AG10803 (cell line): ENCODE data around the gene BRPF3.

Source experiments
- DNase-seq: peaks from one replicate; pipeline ENCODE4 v3.0.0; 2010; ENCODE audit warnings: low read depth
- H3K4me3 ChIP-seq: 2 replicates; pipeline ENCODE4 v1.5.1; 2011; ENCODE audit warnings: mild to moderate bottlenecking, low read length, control low read depth
- TF ChIP-seq, protein P1 (sequence below): conservative IDR thresholded peaks from 2 replicates; pipeline ENCODE4 v1.5.1; 2011; ENCODE audit warnings: mild to moderate bottlenecking, low read length, control low read depth, inconsistent platforms

BRPF3 gene

GRCh38 chr6:36169023-36170007, 27.2 kb upstream of the BRPF3 start:
- no peak overlapping the region for H3K4me3 ChIP-seq
- DNase-seq: no peak
- TF ChIP-seq, protein P1, sequence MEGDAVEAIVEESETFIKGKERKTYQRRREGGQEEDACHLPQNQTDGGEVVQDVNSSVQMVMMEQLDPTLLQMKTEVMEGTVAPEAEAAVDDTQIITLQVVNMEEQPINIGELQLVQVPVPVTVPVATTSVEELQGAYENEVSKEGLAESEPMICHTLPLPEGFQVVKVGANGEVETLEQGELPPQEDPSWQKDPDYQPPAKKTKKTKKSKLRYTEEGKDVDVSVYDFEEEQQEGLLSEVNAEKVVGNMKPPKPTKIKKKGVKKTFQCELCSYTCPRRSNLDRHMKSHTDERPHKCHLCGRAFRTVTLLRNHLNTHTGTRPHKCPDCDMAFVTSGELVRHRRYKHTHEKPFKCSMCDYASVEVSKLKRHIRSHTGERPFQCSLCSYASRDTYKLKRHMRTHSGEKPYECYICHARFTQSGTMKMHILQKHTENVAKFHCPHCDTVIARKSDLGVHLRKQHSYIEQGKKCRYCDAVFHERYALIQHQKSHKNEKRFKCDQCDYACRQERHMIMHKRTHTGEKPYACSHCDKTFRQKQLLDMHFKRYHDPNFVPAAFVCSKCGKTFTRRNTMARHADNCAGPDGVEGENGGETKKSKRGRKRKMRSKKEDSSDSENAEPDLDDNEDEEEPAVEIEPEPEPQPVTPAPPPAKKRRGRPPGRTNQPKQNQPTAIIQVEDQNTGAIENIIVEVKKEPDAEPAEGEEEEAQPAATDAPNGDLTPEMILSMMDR: no peak

DNA sequence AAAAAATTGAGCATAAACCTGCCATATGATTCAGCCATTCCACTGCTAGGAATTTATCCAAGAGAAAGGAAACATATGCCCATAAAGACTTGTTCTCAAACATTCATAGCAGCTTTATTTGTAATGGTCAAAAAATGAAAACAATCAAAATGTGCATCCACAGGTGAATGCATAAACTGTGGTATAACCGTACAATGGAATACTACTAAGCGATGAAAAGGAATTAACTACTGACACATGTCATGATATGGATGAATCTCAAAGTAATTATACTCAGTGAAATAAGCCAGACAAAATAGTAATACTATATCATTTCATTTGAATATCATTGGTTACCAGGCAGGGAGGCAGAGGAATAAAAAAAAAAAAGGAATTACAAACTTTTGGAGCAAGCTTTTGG, 25.8 kb upstream of the BRPF3 start:
- DNase-seq: no peak
- no peak overlapping the region for H3K4me3 ChIP-seq
- TF ChIP-seq, protein P1: no peak

- TF ChIP-seq, protein P1: no peak
- no peak overlapping the region for H3K4me3 ChIP-seq
- DNase-seq: no peak
Measured at GRCh38 chr6:36171573-36171972, 25.0 kb upstream of the BRPF3 start.

DNA sequence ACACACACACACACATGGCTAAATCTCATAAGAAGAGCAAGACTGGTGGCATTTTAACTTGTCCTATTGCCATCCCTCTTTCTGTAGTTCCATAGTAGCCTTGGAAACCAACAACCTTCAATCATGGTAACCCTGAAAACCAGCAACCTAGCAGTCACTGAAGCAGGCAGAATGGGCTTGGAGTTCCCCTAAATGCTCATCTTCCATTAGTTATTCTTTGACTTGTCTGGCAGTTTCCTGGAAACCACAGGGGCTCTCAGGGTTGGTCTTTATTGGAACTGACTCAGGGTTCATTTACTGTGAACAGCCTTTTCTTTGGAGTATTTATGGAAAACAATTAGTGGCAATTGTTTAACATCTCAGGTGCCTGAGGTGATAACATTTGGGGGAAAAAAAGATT, 19.4 kb upstream of the BRPF3 start:
- H3K4me3 ChIP-seq: no peak overlapping the region
- TF ChIP-seq, protein P1: no peak
- DNase-seq: no peak

DNA sequence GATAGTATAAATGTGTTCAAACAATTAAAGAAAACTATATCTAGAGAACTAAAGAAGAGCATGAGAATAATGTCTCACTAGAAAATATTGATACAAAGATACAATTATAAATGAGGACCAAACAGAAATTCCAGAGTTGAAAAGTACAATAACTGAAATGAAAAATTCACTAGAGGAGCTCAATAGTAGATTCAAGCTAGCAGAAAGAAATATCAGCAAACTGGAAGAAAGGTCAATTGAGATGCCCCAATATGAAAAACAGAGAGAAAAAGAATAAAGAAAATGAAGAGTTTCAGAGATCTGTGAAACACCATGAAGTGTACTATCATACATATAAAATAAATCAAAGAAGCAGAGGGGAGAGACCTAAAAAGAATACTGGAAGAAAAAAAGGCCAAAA, 18.0 kb upstream of the BRPF3 start:
- no peak for DNase-seq
- TF ChIP-seq, protein P1: no peak
- no peak overlapping the region for H3K4me3 ChIP-seq

- TF ChIP-seq, protein P1: no peak
- H3K4me3 ChIP-seq: no peak overlapping the region
- no peak for DNase-seq
Measured at GRCh38 chr6:36180126-36180525, 16.4 kb upstream of the BRPF3 start.

DNA sequence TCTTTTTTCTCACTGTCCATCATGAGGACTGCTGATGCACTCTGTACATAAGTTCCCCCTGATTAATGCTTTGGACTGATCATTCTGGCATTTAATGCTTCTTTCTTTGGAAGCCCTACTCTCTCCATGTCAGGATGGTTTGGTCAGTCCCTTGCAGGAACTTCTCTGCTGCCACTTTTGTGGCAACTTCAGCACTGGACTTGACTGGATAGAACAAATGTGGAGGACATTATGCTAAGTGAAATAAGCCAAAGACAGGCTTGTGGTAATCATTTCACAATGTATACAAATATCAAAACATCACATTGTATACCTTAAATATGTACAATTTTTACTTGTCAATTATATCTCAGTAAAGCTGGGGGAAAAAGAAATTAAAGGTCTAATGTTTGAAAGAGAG, 12.2 kb upstream of the BRPF3 start:
- no peak overlapping the region for H3K4me3 ChIP-seq
- DNase-seq: no peak
- TF ChIP-seq, protein P1: no peak
